B cell (primary cell): Measurements from ENCODE around the gene KCNK4. TPM values are rescaled to one million over a fixed set of nuclear protein-coding genes. Genes with fewer than 3 reads are reported as not detected.

Experiments used
- ATAC-seq: fragments of 200-7000 bp; cut with Tn5 transposase; one replicate; pipeline ENCODE4 v1.10.0; 2021; ENCODE audit warnings: low read depth, mild to moderate bottlenecking, moderate number of reproducible peaks, moderate library complexity
- CTCF ChIA-PET: fragments of 350-600 bp; sonication (Branson Sonifier 250); formaldehyde crosslinking; loops from one replicate; lab custom pipeline; 2021; ENCODE audit warnings: antibody characterized with exemption, inconsistent platforms; lab: Charles Lee
- POLR2A ChIA-PET: fragments of 350-600 bp; sonication (Branson Sonifier 250); formaldehyde crosslinking; loops from one replicate; lab custom pipeline; 2021; ENCODE audit warnings: antibody characterized with exemption; lab: Charles Lee
- DNase-seq: peaks from one replicate; pipeline ENCODE4 v3.0.0; 2013
- H2AFZ ChIP-seq: 2 replicates; pipeline ENCODE4 v1.6.1; 2012; ENCODE audit warnings: mild to moderate bottlenecking, low read depth, low read length; ENCODE audit not compliant: insufficient read depth, poor library complexity, severe bottlenecking
- H3K27ac ChIP-seq, 2 donors: 1 replicate in 1 of 2; 2 replicates in 1 of 2; pipeline ENCODE4 v1.5.1; 2012 to 2013; ENCODE audit warnings: low read length in 2 of 2, mild to moderate bottlenecking in 2 of 2, moderate library complexity in 1 of 2
- H3K27me3 ChIP-seq, 4 experiments: fragments of 200-600 bp in 1 of 4; sonication (generic) in 1 of 4; replicated peaks in 1 of 4; 1 replicate in 2 of 4; 2 replicates in 2 of 4; pipeline versions ENCODE4 v1.6.1 to v1.7.0; 2013 to 2016; ENCODE audit warnings: low read length in 3 of 4, mild to moderate bottlenecking in 2 of 4, mixed read lengths in 1 of 4, moderate library complexity in 1 of 4; ENCODE audit not compliant: insufficient read depth in 4 of 4, control insufficient read depth in 3 of 4; ENCODE audit errors: control extremely low read depth in 1 of 4
- H3K36me3 ChIP-seq, 2 experiments: replicated peaks in 1 of 2; 1 replicate in 1 of 2; 2 replicates in 1 of 2; pipeline versions ENCODE4 v1.6.1 to v1.7.1; 2013; ENCODE audit warnings: low read length in 1 of 2; ENCODE audit not compliant: insufficient read depth in 2 of 2, control insufficient read depth in 1 of 2; ENCODE audit errors: control extremely low read depth in 1 of 2, extremely low read depth in 1 of 2
- H3K4me1 ChIP-seq, 2 donors: fragments of 200-600 bp in 1 of 2; sonication (generic) in 1 of 2; 1 replicate in 1 of 2; 2 replicates in 1 of 2; pipeline versions ENCODE4 v1.5.1 to v1.6.1; 2013 to 2017; ENCODE audit warnings: low read length in 2 of 2; ENCODE audit not compliant: control insufficient read depth in 2 of 2, insufficient read depth in 2 of 2
- H3K4me2 ChIP-seq: replicated peaks from 2 replicates; pipeline ENCODE3; 2012; ENCODE audit warnings: mild to moderate bottlenecking, low read depth, low read length; ENCODE audit not compliant: poor library complexity, severe bottlenecking
- H3K4me3 ChIP-seq, 5 experiments: fragments of 200-600 bp in 1 of 5; sonication (generic) in 1 of 5; 1 replicate in 3 of 5; 2 replicates in 2 of 5; pipeline versions ENCODE4 v1.5.1 to v1.7.0; 2011 to 2016; ENCODE audit warnings: low read length in 4 of 5, mild to moderate bottlenecking in 4 of 5, low read depth in 2 of 5, control low read depth in 1 of 5, moderate library complexity in 1 of 5; ENCODE audit not compliant: insufficient read depth in 1 of 5; ENCODE audit errors: control extremely low read depth in 1 of 5, extremely low read depth in 1 of 5
- H3K79me2 ChIP-seq: fragments of 200-600 bp; sonication (generic); one replicate; pipeline ENCODE4 v1.6.0; 2016; ENCODE audit warnings: low read length; ENCODE audit not compliant: control insufficient read depth, insufficient read depth
- H3K9ac ChIP-seq: fragments of 200-600 bp; sonication (generic); 2 replicates; pipeline ENCODE4 v1.6.1; 2017; ENCODE audit warnings: mild to moderate bottlenecking, low read length, moderate library complexity
- H3K9me3 ChIP-seq, 3 donors: one replicate each; pipeline versions ENCODE4 v1.6.1 to v1.7.1; 2013; ENCODE audit warnings: low read length in 2 of 3; ENCODE audit not compliant: control insufficient read depth in 2 of 3, insufficient read depth in 1 of 3; ENCODE audit errors: control extremely low read depth in 1 of 3
- H4K20me1 ChIP-seq: 2 replicates; pipeline ENCODE4 v1.6.0; 2012; ENCODE audit warnings: mild to moderate bottlenecking, low read length; ENCODE audit not compliant: insufficient read depth, control insufficient read depth, poor library complexity, severe bottlenecking
- H3K27ac Mint-ChIP-seq: one replicate; pipeline ENCODE4 v1.8.0; 2021; ENCODE audit warnings: mixed read lengths
- H3K27me3 Mint-ChIP-seq: one replicate; pipeline ENCODE4 v1.8.0; 2021; ENCODE audit warnings: mixed read lengths
- H3K4me1 Mint-ChIP-seq: one replicate; pipeline ENCODE4 v1.8.0; 2021; ENCODE audit warnings: mixed read lengths
- H3K4me3 Mint-ChIP-seq: one replicate; pipeline ENCODE4 v1.8.0; 2021; ENCODE audit warnings: mixed read lengths
- H3K9me3 Mint-ChIP-seq: one replicate; pipeline ENCODE4 v1.8.0; 2022; ENCODE audit warnings: mixed read lengths; ENCODE audit not compliant: insufficient read depth
- CTCF ChIP-seq: fragments of 200-600 bp; IDR thresholded peaks from one replicate; pipeline ENCODE4 v1.8.0; 2022; ENCODE audit warnings: antibody characterized with exemption, mild to moderate bottlenecking
- EZH2 ChIP-seq: IDR thresholded peaks from 2 replicates; pipeline ENCODE4 v1.6.1; 2012; ENCODE audit warnings: borderline replicate concordance, low read depth, mild to moderate bottlenecking, moderate library complexity, low read length; ENCODE audit not compliant: insufficient read depth, poor library complexity, severe bottlenecking
- WGBS: methylation state at CpG from one replicate; pipeline ENCODE4 v1.1.5; 2013; ENCODE audit warnings: missing lambda C conversion rate; ENCODE audit not compliant: insufficient coverage; 5-methylcytosine and 5-hydroxymethylcytosine counted together
- intact Hi-C: fragments of 100-400 bp; cut with micrococcal nuclease; formaldehyde crosslinking; loops from one replicate; pipeline ENCODE4 v1.10.0; 2022
- polyA plus RNA-seq: library from polyadenylated mRNA; depleted of rRNA; stranded (reverse); fragments of >200 nt; gene quantifications from 2 replicates; pipeline ENCODE4 v1.2.3, GENCODE V29; 2012
- total RNA-seq, 2 donors: library from RNA; stranded (reverse); fragments of 120-200 nt in 1 of 2; gene quantifications; 1 replicate in 1 of 2; 2 replicates in 1 of 2; pipeline versions ENCODE4 v1.2.3 to v1.2.4, GENCODE V29; 2013 to 2022

The KCNK4 gene
- total and polyA plus RNA-seq, 2 donors (not counting 1 experiment from before 2014, with no cell fraction given): 0.32 TPM; not detected in 1

GRCh38 chr11:64321533-64321932 lies 30.4 kb downstream of the KCNK4 start:
- ChIA-PET POLR2A (no interaction called here), CTCF (interaction anchor here (1.0 kb wide), 1 partner anchor 34 kb away, joined by 4 read pairs; no protein-coding TSS in a partner anchor)
- TF ChIP-seq CTCF (no peak), EZH2 (no peak)
- Histone ChIP-seq H3K4me3 (no peak overlapping the region), H3K27ac (no peak overlapping the region), H3K9ac (no peak overlapping the region), H3K4me2 (no peak overlapping the region), H4K20me1 (no peaks in the 10 kb centered on the region), H3K4me1 (peaks cover 8 to 21% of the 10 kb centered on the region in 2 donors), H2AFZ (no peak overlapping the region), H3K36me3 (peaks cover 0 to 7% of the 10 kb centered on the region in 2 experiments), H3K79me2 (peaks cover 5% of the 10 kb centered on the region), H3K9me3 (no peaks in the 10 kb centered on the region), H3K27me3 (no peaks in the 10 kb centered on the region)
- DNase-seq: no peak
- no peak overlapping the region for H3K27ac Mint-ChIP-seq
- H3K4me1 Mint-ChIP-seq: peaks cover 30% of the 10 kb centered on the region
- 100% methylated on average over 5 of the region's 5 CpGs for WGBS
- no peaks in the 10 kb centered on the region for H3K9me3 Mint-ChIP-seq
- H3K4me3 Mint-ChIP-seq: no peak overlapping the region
- intact Hi-C loops: no loop called here
- ATAC-seq: no peak
- no peaks in the 10 kb centered on the region for H3K27me3 Mint-ChIP-seq

GRCh38 chr11:64322925-64323260 lies 31.8 kb downstream of the KCNK4 start:
- H3K4me1 Mint-ChIP-seq: peaks cover 20% of the 10 kb centered on the region
- CTCF ChIA-PET: no interaction called here
- H3K4me1 ChIP-seq: peaks cover 8 to 14% of the 10 kb centered on the region in 2 donors
- H3K36me3 ChIP-seq: peaks cover 0 to 7% of the 10 kb centered on the region in 2 experiments
- no peak overlapping the region for H3K4me3 Mint-ChIP-seq
- no peak overlapping the region for H3K27ac Mint-ChIP-seq
- no peaks in the 10 kb centered on the region for H3K27me3 Mint-ChIP-seq
- ATAC-seq (no peak), DNase-seq (no peak)
- no peak overlapping the region for H3K9ac ChIP-seq
- no peaks in the 10 kb centered on the region for H4K20me1 ChIP-seq
- 96% methylated on average over 4 of the region's 7 CpGs for WGBS
- no peaks in the 10 kb centered on the region for H3K27me3 ChIP-seq
- H3K9me3 Mint-ChIP-seq: no peaks in the 10 kb centered on the region
- TF ChIP-seq CTCF (no peak), EZH2 (no peak)
- no peak overlapping the region for H3K27ac ChIP-seq
- no peak overlapping the region for H2AFZ ChIP-seq
- H3K4me3 ChIP-seq: no peak overlapping the region
- peaks cover 5% of the 10 kb centered on the region for H3K79me2 ChIP-seq
- POLR2A ChIA-PET: interaction anchor here (0.6 to 1.8 kb wide), 2 partner anchors 12 to 109 kb away, joined by 7 to 9 read pairs; no protein-coding TSS in a partner anchor
- intact Hi-C loops: no loop called here
- no peaks in the 10 kb centered on the region for H3K9me3 ChIP-seq
- no peak overlapping the region for H3K4me2 ChIP-seq
